Activated CD4-positive, alpha-beta T cell treated with anti-CD3 and anti-CD28 coated beads for 24 hours (primary cell): ENCODE results near the gene PDLIM3.
"Not testable (repeated sequence)": the region's sequence is repeated elsewhere in the genome, so short reads cannot be mapped to it uniquely, and the experiment has no call there.

Experiments used
- DNase-seq, 2 donors: peaks; one replicate each; pipeline ENCODE4 v3.0.0-alpha.2; 2020; ENCODE audit warnings: low read depth in 2 of 2

The PDLIM3 gene

GRCh38 chr4:185552254-185552653 is 16.9 kb upstream of the PDLIM3 start:
- no peak for DNase-seq

DNA sequence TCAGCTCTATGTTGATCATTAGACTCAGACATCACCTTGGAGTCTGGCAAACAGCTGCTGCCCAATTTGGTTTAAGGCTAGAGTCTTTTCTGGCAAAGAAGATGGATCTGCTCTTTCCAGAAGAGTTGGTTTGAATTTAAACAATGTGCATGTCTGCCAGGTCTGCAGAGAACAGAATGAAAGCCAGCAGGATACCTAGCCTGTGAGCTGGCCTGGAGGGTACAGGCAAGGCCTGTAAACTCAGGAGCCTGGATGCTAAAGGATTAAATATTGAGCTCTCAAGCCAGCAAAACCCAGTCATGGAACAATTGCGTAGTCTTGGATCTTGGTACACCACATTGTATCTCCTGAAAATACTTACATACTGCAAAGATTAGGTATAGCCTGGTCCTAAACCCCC is 15.6 kb upstream of the PDLIM3 start:
- no peak for DNase-seq

DNA sequence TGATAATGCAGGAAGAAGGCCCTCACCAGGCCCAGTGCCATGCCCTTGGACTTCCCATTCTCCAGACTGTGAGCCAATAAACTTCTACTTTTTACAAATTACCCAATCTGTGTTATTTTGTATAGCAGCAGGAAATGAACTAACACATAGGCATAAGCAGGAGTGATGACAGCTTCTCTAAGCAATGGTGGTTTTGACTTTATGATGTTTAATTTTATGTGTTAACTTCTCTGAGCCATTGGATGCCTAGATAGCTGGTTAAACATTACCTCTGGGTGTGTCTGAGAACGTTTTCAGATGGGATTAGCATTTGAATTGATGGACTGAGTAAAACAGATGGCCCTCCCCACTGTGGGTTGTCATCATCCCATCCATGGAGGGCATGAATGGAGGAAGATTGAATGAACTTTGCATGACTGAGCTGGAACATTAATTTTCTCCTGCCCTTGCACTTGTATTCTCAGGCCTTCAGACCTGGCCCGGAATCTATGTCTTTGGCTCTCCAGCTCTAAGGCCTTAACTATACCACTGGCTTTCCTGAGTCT is 13.9 kb upstream of the PDLIM3 start:
- no peak for DNase-seq

DNA sequence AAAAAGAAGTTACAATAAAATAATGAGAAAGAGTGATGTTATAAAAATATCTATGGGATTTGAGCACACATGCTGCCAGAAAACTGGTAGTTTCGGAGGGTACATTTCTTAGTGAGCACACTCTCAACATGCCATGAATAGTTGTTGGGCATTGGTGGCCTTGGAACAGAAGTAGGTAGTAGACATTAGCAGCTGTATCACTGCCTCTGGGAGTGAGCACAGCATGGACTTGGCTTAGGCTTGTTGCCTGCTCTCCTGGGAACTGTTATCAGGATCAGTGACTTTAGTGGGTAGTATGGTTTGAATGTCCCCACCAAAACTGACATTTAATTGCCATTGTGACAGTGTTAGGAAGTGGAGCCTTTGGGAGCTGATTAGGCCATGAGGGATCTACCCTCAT is 13.3 kb upstream of the PDLIM3 start:
- no peak for DNase-seq

- DNase-seq: no peak
Measured at GRCh38 chr4:185546335-185546734, 11.0 kb upstream of the PDLIM3 start.

GRCh38 chr4:185542626-185543315 is 7.5 kb upstream of the PDLIM3 start:
- no peak for DNase-seq

GRCh38 chr4:185541251-185541727 is 6.0 kb upstream of the PDLIM3 start:
- DNase-seq: no peak

DNA sequence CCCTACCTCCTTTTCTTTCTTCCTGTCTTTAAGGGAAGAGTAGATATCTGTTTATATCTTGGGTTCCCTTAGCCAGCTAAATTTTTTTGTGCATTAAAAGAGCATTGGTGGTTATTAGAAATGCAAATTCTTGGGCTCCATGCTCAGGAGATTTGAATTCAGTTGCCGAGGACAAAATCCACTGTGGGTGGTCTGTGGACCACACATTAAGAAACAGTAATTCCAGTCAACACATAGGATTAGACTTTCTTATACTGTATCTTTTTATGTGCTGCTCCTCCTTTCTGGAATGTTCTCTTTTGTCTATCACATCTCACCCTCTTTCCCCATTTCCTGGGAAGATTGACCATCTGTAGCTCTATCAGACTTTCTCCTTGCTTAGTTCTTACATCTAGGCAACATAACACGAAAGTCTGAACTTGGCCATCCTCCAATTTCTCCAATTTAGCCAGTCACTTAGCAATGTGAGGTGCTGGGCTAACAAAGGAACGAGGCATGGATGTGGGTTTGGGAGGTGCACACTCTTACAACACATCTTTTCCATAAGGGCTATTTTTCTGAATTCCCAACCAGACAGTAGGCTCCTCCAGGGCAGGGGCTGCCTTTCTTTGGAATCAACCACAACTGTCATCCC is 5.3 kb upstream of the PDLIM3 start:
- DNase-seq: no peak

GRCh38 chr4:185540040-185540439 is 4.7 kb upstream of the PDLIM3 start:
- no peak for DNase-seq

DNA sequence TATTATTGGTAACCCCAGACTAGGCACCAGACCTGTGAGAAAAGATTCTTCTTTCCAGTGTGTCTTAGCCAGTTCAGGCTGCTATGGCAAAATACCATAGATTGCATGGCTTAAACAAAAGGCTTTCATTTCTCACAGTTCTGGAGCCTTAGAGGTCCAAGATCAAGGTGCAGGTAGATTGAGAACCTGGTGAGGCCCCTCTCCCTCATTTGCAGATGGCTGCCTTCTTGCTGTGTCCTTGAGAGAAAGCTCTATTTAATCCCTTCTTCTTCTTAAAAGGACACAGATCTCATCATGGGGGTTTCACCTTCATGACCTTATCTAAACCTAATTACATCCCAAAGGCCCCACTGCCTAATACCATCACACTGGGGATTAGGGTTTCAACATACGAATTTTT is 3.5 kb upstream of the PDLIM3 start:
- DNase-seq: no peak

GRCh38 chr4:185536411-185536709 is 1.1 kb upstream of the PDLIM3 start:
- no peak for DNase-seq

- no peak for DNase-seq
Measured at GRCh38 chr4:185535612-185536410, 504 bp upstream of the PDLIM3 start.

DNA sequence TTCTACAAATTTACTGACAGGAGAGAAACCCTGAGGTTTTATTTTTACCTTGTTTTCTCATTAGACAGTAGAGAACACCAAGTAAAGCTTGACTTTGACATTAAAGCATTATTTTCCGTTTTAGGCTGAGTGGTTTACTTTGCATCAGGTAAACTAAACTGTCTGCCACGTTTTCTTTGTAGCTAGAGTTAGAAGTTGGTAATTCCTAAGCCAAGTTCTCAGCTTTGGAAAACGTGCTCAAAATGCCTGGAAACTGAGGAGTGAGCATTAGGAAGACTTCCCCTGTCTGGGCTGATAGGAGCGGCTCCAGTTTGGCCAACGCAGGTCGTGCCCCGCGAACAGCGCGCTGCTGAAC is 819 bp downstream of the PDLIM3 start:
- no peak for DNase-seq

GRCh38 chr4:185532795-185533324 is 2.4 kb downstream of the PDLIM3 start:
- no peak for DNase-seq

DNA sequence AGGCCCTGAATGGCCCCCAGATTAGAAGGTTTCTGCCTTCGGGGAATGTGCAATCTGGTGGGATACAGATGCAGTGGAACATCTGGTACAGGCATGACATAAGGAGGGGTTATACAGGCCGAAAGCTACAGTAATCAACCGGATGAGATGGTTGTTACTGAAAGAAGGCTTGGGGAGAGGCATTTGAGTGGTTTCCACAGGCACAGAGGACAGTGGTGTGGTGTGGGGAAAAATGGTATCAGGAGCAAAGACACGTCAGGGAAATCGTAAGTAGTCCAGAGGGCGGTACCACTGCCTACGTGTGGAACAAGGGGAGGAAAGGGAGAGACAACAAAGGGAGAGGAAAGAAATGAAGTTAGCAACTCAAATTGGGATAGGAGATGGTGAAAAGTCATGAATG is 3.0 kb downstream of the PDLIM3 start:
- no peak for DNase-seq

- not testable (repeated sequence) for DNase-seq
Measured at GRCh38 chr4:185531654-185532053, 3.7 kb downstream of the PDLIM3 start.

- no peak for DNase-seq
Measured at GRCh38 chr4:185529413-185529812, 5.9 kb downstream of the PDLIM3 start.

DNA sequence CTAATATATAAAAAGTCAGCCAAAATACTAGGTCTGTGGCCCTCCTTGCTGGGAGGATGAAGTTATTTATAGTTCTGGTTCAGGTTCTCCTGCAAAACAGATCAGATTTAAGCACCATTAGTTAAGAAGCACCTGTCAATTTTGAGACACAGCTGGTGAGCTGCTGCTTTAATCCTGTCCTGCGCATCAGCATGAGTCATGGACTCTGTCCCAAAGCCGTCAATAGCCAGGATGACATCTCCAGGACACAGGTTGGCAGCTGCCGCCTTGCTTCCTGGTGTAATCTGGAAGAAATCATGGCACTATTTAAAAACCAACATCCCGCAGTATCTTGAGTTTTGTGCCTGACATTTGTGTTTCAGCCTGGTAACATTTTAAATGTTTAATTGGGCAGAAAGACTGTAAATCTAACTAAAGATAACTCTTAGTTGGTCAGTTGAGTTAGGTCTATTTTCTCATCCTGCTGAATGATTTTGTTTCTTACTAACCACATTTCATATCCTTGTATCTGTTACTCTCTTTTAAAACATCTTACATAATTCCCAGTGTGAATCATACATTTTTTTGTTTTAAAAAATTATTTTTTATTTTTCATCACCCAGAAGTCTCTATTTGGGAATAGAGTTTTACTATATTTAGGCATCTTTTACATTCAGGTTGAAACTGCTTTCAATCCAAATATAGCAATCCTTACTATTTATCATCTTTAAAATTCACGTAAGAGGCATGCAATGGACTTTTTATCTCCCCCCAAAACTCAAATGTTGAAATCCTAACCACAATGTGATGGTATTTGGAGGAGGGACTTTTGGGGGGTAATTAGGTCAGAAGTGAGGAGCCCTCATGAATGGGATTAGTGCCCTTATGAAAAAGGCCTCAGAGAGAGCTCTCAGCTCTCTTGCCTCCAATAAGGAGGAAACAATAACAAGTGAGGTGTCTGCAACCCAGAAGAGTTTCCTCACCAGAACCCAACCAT is 10.1 kb downstream of the PDLIM3 start:
- DNase-seq: no peak

DNA sequence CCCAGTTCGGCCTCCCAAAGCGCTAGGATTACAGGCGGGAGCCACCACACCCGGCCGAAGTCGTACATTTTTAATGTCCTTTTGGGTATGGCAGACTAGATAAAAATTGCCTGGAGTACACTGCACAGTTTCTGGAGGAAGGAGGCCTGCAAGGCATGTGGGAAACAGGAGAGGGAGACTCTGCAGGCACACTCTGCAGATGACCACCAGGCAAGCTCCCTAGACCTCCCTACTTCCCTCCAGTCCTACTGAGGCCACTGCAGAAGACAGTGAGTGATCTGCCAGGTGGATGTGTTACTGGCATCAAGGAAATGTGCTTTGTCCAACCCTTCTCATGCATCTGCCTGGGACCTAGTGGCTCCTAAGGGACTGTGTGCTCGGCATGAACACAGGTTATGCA is 11.4 kb downstream of the PDLIM3 start:
- DNase-seq: no peak

DNA sequence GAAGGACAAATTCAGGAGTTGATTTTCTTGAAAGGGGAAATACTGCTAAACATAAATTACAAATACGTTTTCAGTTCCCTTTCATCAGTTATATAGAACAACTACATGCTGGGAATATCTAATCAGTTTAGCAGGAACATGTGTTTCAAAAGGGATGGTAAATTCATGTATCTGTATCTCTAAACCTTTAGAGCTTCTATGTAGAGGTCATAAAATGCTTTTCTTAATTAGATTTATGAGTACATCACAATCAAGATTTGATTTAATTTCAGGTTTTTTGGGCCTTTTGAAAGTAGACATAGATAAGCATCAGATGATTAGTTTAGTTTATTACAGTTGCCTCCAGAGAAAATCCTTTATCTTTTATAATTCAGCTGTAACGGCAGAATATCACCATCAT is 12.9 kb downstream of the PDLIM3 start:
- DNase-seq: no peak

DNA sequence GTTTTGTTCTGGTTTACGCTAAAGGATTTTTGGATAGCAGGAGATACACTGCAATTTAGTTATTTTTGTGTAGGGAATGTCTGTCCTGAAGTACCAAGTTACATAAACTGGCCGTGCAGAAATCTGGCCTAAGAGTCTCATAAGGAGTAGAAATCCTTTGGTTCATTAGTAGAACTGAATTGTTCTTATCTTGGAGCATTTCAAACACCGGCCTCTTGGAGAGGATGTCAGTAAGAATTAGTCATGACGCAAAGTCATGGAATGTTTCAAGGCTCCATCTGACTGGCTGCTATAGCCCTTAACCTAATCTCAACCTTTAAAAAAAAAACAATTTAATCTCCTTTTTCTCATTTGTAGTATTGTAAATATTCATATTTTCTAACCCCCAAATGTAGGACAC is 15.2 kb downstream of the PDLIM3 start:
- no peak for DNase-seq
